ENCODE measurements around the gene NIF3L1. TPM values are rescaled to one million over a fixed set of nuclear protein-coding genes. Genes with fewer than 3 reads are reported as not detected.

NIF3L1 gene
- total RNA-seq, 1 donor from 2014 or later: 27.3 TPM

DNA sequence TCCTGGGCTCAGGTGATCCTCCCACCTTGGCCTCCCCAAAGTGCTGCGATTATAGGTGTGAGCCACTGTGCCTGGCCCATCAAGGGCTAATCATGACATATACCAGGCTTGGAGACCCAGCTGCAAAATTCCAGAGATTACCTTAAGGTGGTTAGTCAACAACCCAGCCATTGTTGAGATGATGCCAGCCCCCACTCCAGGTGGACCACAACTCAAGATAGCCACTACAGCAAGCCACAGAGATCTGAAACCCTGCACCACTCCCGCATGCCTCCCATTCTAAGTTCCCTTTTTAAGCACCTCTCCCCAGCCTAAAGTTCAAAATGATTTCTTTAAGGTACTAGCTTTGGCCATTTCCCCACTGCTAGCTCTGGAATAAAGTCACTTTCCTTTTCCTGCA is 20.2 kb upstream of the NIF3L1 start:
- intact Hi-C loops (cut with micrococcal nuclease): loop anchor here (10.0 kb wide), 2 partner anchors 914 to 1396 kb away; partner anchors contain the start of genes MAIP1, NOP58 and TYW5

GRCh38 chr2:200871151-200871550 is 18.0 kb upstream of the NIF3L1 start:
- intact Hi-C loops (cut with micrococcal nuclease): no loop called here

- intact Hi-C loops (cut with micrococcal nuclease): no loop called here
These were observed 15.6 kb upstream of the NIF3L1 start for GRCh38 chr2:200873560-200873959.

DNA sequence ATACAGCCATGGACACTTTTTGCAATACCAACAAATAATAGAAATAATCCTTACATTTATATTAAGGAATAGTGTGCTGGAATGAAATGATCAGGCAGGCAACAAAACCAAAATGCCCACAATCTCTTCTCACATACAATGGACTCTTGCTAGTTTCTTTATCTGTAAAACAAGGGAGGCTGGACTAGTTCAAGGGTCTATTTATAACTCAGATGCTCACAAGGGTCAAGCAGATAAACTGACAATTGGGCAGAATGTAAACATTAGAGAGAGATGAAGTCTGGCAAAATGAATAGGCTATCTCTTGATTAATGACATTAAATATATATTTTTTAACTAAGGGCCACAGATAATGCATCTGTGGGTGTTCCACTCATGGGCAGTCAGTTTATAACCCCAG is 11.7 kb upstream of the NIF3L1 start:
- intact Hi-C loops (cut with micrococcal nuclease): no loop called here

DNA sequence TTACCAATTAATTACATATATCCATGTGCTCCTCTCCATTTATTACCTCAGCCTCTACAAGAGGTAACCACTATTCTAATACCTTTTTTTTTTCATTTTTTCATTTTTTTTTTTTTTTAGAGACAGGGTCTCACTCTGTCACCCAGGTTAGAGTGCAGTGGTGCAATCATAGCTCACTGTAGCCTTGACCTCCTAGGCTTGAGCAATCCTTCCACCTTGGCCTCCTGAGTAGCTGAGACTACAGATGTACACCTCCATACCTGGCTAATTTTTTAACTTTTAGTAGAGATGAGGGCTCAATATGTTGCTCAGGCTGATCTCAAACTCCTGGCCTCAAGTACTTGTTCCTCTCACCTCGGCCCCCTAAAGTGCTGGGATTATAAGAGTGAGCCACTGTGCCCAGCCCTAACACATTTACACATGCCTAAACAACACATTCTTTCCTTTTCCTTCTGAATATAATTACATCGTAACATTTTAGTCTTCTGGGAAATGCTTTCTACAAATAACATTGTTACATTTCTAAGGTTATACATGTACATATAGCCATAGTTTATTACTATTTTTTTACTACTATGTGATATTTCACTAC is 10.8 kb upstream of the NIF3L1 start:
- intact Hi-C loops (cut with micrococcal nuclease): no loop called here

DNA sequence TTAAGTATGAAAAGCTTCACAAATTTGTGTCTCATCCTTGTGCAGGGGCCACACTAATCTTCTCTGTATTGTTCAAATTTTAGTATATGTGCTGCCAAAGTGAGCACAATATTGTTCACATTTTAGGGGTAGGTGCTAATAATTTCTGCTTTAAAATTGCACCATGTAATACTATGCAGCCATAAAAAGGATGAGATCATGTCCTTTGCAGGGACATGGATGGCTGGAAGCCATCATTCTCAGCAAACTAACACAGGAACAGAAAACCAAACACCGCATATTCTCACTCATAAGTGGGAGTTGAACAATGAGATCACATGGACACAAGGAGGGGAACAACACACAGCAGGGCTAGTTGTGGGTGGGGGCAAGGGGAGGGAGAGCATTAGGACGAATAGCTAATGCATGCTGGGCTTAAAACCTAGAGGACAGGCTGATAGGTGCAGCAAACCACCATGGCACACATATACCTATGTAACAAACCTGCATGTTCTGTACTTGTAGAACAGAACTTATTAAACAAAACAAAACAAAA is 7.4 kb upstream of the NIF3L1 start:
- intact Hi-C loops (cut with micrococcal nuclease): loop anchor here (10.0 kb wide), 1 partner anchor 507 kb away; no protein-coding TSS in a partner anchor

DNA sequence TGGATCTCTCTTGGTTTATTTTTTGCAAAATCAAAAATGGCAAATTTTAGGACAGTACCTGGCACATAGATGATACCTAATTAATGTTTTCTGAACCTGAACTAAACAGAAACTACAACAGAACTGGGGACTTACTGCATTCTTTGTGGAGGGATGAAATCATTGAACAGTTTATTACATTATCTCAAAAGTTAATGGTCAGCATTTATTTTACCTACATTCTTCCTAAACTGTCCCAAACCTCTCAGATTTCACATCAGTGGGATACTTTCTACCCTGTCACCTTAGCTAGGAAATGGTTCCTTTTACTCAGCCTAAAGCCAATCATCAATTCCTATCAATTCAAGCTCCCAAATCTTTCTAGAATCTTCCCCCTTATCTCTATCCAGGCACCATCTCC is 10.3 kb downstream of the NIF3L1 start:
- intact Hi-C loops (cut with micrococcal nuclease): no loop called here

GRCh38 chr2:200901459-200902072 is 12.4 kb downstream of the NIF3L1 start:
- intact Hi-C loops (cut with micrococcal nuclease): loop anchor here (1.0 to 5.0 kb wide), 8 partner anchors 12 to 332 kb away; partner anchors contain the start of genes CFLAR, NIF3L1, ORC2 and PPIL3

DNA sequence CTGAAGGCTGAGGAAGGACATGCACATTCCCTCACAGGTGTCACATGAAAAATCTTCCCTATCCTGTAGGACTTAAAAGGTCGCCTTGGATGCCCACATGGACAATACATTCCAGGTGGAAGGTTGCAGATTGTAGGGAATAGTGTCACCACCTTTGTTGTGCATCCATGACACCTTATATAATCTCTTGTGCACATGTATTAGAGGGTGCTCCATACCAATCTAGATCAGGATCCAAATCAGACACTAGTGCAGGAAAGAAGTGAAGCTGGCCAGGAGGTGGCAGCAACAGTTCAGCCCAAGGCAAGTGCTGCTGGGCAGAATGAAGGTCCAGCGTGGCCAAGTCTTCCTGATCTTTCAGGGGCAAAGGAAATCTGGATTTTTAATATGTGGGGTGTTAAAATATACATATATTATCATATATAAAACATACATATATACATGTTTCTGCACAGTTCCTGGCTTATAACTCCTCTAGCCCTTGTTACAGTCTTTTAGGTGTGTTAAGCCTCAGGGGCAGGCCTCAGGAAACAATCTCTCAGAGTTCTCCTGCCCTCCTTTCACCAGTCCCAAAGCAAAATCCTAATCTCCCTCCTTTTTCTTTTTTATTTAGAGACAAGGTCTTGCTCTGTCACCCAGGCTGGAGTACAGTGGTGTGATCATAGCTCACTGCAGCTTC is 16.6 kb downstream of the NIF3L1 start:
- intact Hi-C loops (cut with micrococcal nuclease): loop anchor here (1.0 kb wide), 3 partner anchors 253 to 327 kb away; no protein-coding TSS in a partner anchor

GRCh38 chr2:200909958-200910357 is 20.8 kb downstream of the NIF3L1 start:
- intact Hi-C loops (cut with micrococcal nuclease): no loop called here

DNA sequence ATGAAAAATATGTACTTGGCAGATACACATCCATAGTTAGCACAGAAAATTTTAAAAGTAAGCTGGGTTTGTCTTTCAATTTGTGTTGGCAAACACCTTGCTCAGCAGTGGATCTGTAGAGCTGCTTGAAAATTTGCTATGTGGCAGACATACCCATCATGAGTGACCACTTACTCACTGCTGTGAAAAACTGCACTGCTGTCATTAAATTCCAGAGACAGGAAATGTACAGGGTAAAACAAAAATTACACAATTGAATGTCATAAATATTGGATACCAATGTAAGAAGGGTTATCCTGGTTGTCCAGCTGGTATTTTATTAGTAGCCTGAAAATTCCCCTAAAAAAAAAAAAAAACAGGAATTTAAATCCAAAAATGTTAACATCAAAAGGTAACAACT is 24.5 kb downstream of the NIF3L1 start:
- intact Hi-C loops (cut with micrococcal nuclease): no loop called here

- intact Hi-C loops (cut with micrococcal nuclease): no loop called here
These were observed 33.3 kb downstream of the NIF3L1 start for GRCh38 chr2:200922439-200922838.

DNA sequence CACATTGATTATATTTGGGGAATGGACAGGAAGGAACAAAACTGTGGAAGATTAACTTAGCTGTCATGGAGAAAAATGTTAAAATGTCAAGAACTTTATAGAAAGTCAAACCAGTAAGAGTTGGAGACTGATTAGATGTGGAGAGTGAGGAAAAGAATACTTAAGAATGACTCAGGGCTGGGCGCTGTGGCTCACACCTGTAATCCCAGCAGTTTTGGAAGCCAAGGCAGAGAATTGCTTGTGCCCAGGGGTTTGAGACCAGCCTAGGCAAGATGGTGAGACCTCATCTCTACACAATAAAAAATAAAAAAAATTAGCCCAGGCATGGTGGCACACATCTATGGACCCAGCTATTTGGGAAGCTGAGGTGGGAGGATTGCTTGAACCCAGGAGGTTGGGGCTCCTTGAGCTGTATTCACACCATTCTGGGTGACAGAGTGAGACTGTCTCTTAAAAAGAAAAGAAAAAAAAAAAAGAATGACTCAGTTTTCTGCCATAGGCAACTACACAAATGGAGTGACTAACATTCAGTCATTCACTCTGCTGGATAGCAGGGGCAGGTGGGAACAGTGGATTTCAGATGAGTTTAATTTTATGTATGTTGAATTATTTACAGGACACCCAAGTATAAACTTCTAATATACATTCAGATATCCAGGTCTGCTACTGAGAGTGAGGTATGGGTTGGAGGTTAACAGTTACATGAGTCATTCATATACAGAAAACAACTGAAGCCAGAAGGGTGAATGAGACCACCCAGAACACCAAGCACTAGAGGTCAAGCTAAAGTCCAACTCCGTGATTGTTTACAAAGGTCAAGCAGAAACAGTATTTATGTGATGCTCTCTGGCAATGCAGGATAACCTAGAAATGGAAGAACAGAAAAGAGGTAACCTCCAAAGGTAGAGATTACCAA is 40.4 kb downstream of the NIF3L1 start:
- intact Hi-C loops (cut with micrococcal nuclease): no loop called here

- intact Hi-C loops (cut with micrococcal nuclease): no loop called here
These were observed 41.9 kb downstream of the NIF3L1 start for GRCh38 chr2:200930947-200931626.

GRCh38 chr2:200939832-200940231 is 50.7 kb downstream of the NIF3L1 start:
- intact Hi-C loops (cut with micrococcal nuclease): no loop called here

DNA sequence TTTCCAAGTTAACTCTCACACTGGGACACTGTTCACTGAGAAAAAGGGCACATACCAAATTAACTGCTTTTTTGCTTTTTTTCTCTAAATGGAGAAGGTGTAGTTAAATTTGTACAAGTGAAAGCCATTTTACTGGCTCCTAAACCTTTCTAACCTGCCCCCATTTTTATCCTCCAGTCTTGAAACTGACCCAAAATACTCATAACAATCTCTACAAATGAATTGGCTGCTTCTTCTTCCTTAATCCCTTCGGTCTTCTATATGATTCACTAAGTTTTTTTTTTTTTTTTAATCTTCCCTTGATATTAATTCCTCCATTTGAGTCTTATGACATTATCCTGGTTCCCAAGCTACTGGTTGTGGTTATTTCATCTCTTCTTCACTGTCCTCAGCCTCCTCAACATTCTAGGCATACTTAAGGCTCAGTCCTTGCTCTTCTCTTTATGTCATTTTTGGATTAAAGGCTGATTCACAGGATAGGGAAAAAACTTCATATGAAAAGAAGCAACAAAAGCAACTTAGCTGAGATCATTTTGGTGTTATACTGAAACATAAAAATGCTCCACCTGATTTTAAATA is 54.4 kb downstream of the NIF3L1 start:
- intact Hi-C loops (cut with micrococcal nuclease): no loop called here

DNA sequence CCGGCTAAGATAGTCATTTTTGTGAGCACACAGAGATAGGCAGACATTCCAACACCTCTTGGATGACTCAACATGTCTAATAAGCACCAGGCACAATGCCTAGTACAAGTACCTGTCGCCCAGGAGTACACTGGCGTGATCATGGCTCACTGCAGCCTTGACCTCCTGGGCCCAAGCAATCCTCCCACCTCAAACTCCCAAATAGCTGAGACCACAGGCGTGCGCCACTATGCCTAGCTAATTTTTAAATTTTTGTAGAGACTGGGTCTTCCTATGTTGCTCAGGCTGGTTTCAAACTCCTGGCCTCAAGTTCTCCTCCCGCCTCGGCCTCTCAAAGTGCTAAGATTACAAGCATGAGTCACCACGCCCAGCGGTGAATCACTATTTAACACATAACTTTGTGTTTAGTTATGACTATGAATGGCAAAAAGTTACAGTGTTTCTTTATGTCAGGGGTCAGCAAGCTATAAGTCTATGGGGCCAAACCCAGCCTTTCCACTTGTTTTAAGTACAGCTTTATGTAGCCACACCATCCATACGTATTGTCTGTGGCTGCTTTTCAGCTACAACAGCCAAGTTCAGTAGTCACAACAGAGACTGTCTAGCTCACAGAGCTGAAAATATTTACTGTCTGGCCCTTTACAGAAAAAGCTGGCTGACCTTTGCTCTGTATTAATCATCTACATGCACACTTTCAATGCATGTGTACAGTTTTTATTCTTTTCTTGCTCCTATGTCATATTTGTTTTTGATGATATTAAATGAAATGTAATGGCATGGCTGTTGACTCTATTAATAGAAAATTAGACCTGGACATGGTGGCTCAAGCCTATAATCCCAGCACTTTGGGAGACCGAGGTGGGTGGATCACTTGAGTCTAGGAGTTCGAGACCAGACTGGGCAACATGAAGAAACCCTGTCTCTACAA is 55.6 kb downstream of the NIF3L1 start:
- intact Hi-C loops (cut with micrococcal nuclease): no loop called here

DNA sequence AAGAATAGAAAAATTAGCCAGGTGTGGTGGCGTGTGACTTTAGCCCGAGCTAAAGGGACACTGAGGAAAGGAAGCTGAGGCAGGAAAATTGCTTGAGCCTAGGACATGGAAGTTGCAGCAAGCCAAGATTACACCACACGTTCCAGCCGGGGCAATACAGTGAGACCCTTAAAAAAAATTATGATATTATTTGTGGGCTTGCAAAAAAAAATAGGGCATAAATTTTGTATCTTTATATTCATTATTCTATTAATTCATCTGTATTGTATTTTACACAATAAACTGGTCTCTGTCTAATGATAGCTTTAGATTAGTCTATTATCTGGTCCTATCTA is 56.2 kb downstream of the NIF3L1 start:
- intact Hi-C loops (cut with micrococcal nuclease): no loop called here

GRCh38 chr2:200950378-200950777 is 61.2 kb downstream of the NIF3L1 start:
- intact Hi-C loops (cut with micrococcal nuclease): no loop called here
